ENCODE measurements around the gene PIAS4.

Gene PIAS4

GRCh38 chr19:4038661-4039423, 31.3 kb downstream of the PIAS4 start:
- no peak for DNase-seq (ENCODE audit: low read depth in 3 of 3, low spot score in 1 of 3)

GRCh38 chr19:4042064-4042730, 34.7 kb downstream of the PIAS4 start:
- no peak for DNase-seq (ENCODE audit: low read depth in 3 of 3, low spot score in 1 of 3)

- DNase-seq (ENCODE audit: low read depth in 3 of 3, low spot score in 1 of 3) = no peak
These were observed 35.2 kb downstream of the PIAS4 start for GRCh38 chr19:4042731-4043082.

- DNase-seq (ENCODE audit: low read depth in 3 of 3, low spot score in 1 of 3) = no peak
These were observed 35.9 kb downstream of the PIAS4 start for GRCh38 chr19:4043401-4043800.

GRCh38 chr19:4043966-4044715, 36.6 kb downstream of the PIAS4 start:
- no peak for DNase-seq (ENCODE audit: low read depth in 3 of 3, low spot score in 1 of 3)

GRCh38 chr19:4044990-4045465, 37.5 kb downstream of the PIAS4 start:
- DNase-seq (ENCODE audit: low read depth in 3 of 3, low spot score in 1 of 3) = no peak

GRCh38 chr19:4045597-4046361, 38.2 kb downstream of the PIAS4 start:
- no peak for DNase-seq (ENCODE audit: low read depth in 3 of 3, low spot score in 1 of 3)

GRCh38 chr19:4046362-4046691, 38.8 kb downstream of the PIAS4 start:
- DNase-seq (ENCODE audit: low read depth in 3 of 3, low spot score in 1 of 3) = no peak

GRCh38 chr19:4046946-4047683, 39.6 kb downstream of the PIAS4 start:
- no peak for DNase-seq (ENCODE audit: low read depth in 3 of 3, low spot score in 1 of 3)

GRCh38 chr19:4049432-4049831, 41.9 kb downstream of the PIAS4 start:
- DNase-seq (ENCODE audit: low read depth in 3 of 3, low spot score in 1 of 3) = no peak

GRCh38 chr19:4051175-4052101, 43.9 kb downstream of the PIAS4 start:
- no peak for DNase-seq (ENCODE audit: low read depth in 3 of 3, low spot score in 1 of 3)

GRCh38 chr19:4052114-4052992, 44.8 kb downstream of the PIAS4 start:
- DNase-seq (ENCODE audit: low read depth in 3 of 3, low spot score in 1 of 3) = no peak

- DNase-seq (ENCODE audit: low read depth in 3 of 3, low spot score in 1 of 3) = no peak
These were observed 45.5 kb downstream of the PIAS4 start for GRCh38 chr19:4052993-4053422.

GRCh38 chr19:4053423-4054324, 46.1 kb downstream of the PIAS4 start:
- DNase-seq (ENCODE audit: low read depth in 3 of 3, low spot score in 1 of 3) = no peak

GRCh38 chr19:4054441-4055208, 47.1 kb downstream of the PIAS4 start:
- no peak for DNase-seq (ENCODE audit: low read depth in 3 of 3, low spot score in 1 of 3)

GRCh38 chr19:4055209-4055552, 47.6 kb downstream of the PIAS4 start:
- no peak for DNase-seq (ENCODE audit: low read depth in 3 of 3, low spot score in 1 of 3)
